ENCODE measurements around the gene DBNDD2.

DBNDD2 gene

DNA sequence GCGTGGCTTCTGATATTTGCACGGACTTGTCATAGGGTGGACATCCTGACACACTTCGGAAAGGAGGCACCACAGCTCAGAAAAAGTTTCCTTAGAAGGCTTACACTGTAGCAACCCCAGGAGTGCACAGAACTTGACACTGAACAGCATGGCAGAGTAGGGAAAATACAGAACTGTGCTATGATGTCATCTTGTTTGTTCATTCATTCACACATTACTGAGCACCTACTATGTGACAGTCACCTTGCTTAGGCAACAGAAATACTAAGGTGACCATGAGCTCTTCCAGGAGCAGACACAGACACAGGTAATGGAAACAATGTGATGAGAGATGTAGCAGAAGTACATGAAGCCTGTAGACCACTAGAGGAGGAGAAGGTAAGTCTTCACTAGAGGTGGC lies 5.4 kb downstream of the DBNDD2 start:
- Histone ChIP-seq H3K9me3 (ENCODE audit: control insufficient read depth, insufficient read depth, low read depth, low read length) (no peaks in the 10 kb centered on the region), H3K4me1 (ENCODE audit: control insufficient read depth, insufficient read depth, low read length) (peaks cover 6% of the 10 kb centered on the region), H3K36me3 (ENCODE audit: control insufficient read depth in 2 of 2, insufficient read depth in 1 of 2, low read length in 2 of 2) (peaks cover 0 to 32% of the 10 kb centered on the region in 2 experiments; a peak in 2 of 3 replicates), H3K27ac (ENCODE audit: extremely low read depth, low read depth, low read length) (no peak overlapping the region), H3K4me3 (ENCODE audit: low read depth, low read length) (no peak overlapping the region)
- ChIA-PET CTCF (interaction anchor here (0.5 to 2.2 kb wide), 7 partner anchors 23 to 357 kb away, joined by 3 to 9 read pairs (median 5); no protein-coding TSS in a partner anchor), POLR2A (interaction anchor here (2.1 kb wide), 1 partner anchor 51 kb away, joined by 7 read pairs; the partner anchor contains the start of gene SYS1)
- TF ChIP-seq, protein P1, sequence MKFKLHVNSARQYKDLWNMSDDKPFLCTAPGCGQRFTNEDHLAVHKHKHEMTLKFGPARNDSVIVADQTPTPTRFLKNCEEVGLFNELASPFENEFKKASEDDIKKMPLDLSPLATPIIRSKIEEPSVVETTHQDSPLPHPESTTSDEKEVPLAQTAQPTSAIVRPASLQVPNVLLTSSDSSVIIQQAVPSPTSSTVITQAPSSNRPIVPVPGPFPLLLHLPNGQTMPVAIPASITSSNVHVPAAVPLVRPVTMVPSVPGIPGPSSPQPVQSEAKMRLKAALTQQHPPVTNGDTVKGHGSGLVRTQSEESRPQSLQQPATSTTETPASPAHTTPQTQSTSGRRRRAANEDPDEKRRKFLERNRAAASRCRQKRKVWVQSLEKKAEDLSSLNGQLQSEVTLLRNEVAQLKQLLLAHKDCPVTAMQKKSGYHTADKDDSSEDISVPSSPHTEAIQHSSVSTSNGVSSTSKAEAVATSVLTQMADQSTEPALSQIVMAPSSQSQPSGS (tag by site-specific recombination; IDR thresholded peaks at IDR 0.05; ENCODE audit: low read depth): peak; percentile 79; the same call in 1 of the 2 replicates
- TF ChIP-seq, protein P2, sequence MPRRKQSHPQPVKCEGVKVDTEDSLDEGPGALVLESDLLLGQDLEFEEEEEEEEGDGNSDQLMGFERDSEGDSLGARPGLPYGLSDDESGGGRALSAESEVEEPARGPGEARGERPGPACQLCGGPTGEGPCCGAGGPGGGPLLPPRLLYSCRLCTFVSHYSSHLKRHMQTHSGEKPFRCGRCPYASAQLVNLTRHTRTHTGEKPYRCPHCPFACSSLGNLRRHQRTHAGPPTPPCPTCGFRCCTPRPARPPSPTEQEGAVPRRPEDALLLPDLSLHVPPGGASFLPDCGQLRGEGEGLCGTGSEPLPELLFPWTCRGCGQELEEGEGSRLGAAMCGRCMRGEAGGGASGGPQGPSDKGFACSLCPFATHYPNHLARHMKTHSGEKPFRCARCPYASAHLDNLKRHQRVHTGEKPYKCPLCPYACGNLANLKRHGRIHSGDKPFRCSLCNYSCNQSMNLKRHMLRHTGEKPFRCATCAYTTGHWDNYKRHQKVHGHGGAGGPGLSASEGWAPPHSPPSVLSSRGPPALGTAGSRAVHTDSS (tag by site-specific recombination; IDR thresholded peaks at IDR 0.05): no peak
- TF ChIP-seq ZNF184 (tag by site-specific recombination; IDR thresholded peaks at IDR 0.05) (no peak), ZFHX2 (tag by site-specific recombination; conservative IDR thresholded peaks at IDR 0.05) (no peak), ZNF16 (tag by site-specific recombination; IDR thresholded peaks at IDR 0.05; ENCODE audit: low read depth) (no peak), ZNF530 (tag by site-specific recombination; IDR thresholded peaks at IDR 0.05; ENCODE audit: low read depth) (no peak), ZFP37 (tag by site-specific recombination; IDR thresholded peaks at IDR 0.05) (no peak), ZNF221 (tag by site-specific recombination; IDR thresholded peaks at IDR 0.05; ENCODE audit: borderline replicate concordance) (no peak), ZFP41 (tag by site-specific recombination; IDR thresholded peaks at IDR 0.05; ENCODE audit: borderline replicate concordance) (no peak), ZNF24 (tag by site-specific recombination; IDR thresholded peaks at IDR 0.05) (peak; percentile 32; the same call in 1 of the 2 replicates), ZNF548 (tag by site-specific recombination; IDR thresholded peaks at IDR 0.05) (no peak), TCF7L2 (IDR thresholded peaks at IDR 0.05; ENCODE audit: borderline replicate concordance, low read depth, low read length) (no peak), ZNF76 (tag by site-specific recombination; IDR thresholded peaks at IDR 0.05; ENCODE audit: borderline replicate concordance, low read depth) (no peak), ZNF114 (tag by site-specific recombination; IDR thresholded peaks at IDR 0.05) (no peak)
- TF ChIP-seq, protein P3, sequence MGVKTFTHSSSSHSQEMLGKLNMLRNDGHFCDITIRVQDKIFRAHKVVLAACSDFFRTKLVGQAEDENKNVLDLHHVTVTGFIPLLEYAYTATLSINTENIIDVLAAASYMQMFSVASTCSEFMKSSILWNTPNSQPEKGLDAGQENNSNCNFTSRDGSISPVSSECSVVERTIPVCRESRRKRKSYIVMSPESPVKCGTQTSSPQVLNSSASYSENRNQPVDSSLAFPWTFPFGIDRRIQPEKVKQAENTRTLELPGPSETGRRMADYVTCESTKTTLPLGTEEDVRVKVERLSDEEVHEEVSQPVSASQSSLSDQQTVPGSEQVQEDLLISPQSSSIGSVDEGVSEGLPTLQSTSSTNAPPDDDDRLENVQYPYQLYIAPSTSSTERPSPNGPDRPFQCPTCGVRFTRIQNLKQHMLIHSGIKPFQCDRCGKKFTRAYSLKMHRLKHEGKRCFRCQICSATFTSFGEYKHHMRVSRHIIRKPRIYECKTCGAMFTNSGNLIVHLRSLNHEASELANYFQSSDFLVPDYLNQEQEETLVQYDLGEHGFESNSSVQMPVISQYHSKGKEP (tag by site-specific recombination; IDR thresholded peaks at IDR 0.05): no peak
- TF ChIP-seq, protein P4, sequence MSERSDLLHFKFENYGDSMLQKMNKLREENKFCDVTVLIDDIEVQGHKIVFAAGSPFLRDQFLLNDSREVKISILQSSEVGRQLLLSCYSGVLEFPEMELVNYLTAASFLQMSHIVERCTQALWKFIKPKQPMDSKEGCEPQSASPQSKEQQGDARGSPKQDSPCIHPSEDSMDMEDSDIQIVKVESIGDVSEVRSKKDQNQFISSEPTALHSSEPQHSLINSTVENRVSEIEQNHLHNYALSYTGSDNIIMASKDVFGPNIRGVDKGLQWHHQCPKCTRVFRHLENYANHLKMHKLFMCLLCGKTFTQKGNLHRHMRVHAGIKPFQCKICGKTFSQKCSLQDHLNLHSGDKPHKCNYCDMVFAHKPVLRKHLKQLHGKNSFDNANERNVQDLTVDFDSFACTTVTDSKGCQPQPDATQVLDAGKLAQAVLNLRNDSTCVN (tag by site-specific recombination; optimal IDR thresholded peaks at IDR 0.05): no peak
- TF ChIP-seq, protein P5, sequence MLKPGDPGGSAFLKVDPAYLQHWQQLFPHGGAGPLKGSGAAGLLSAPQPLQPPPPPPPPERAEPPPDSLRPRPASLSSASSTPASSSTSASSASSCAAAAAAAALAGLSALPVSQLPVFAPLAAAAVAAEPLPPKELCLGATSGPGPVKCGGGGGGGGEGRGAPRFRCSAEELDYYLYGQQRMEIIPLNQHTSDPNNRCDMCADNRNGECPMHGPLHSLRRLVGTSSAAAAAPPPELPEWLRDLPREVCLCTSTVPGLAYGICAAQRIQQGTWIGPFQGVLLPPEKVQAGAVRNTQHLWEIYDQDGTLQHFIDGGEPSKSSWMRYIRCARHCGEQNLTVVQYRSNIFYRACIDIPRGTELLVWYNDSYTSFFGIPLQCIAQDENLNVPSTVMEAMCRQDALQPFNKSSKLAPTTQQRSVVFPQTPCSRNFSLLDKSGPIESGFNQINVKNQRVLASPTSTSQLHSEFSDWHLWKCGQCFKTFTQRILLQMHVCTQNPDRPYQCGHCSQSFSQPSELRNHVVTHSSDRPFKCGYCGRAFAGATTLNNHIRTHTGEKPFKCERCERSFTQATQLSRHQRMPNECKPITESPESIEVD (tag by site-specific recombination; IDR thresholded peaks at IDR 0.05): no peak
- TF ChIP-seq, protein P6, sequence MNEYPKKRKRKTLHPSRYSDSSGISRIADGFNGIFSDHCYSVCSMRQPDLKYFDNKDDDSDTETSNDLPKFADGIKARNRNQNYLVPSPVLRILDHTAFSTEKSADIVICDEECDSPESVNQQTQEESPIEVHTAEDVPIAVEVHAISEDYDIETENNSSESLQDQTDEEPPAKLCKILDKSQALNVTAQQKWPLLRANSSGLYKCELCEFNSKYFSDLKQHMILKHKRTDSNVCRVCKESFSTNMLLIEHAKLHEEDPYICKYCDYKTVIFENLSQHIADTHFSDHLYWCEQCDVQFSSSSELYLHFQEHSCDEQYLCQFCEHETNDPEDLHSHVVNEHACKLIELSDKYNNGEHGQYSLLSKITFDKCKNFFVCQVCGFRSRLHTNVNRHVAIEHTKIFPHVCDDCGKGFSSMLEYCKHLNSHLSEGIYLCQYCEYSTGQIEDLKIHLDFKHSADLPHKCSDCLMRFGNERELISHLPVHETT (tag by site-specific recombination; IDR thresholded peaks at IDR 0.05): no peak

Data from HEK293 (cell line).